HG02588 (cell line): Measurements from ENCODE around the gene ZIC5.

ENCODE experiments used
- ATAC-seq: cut with Tn5 transposase; IDR thresholded peaks from one replicate; pipeline ENCODE4 v1.9.1; 2021; ENCODE audit warnings: mild to moderate bottlenecking, moderate library complexity; ENCODE audit not compliant: unreplicated experiment

The ZIC5 gene

DNA sequence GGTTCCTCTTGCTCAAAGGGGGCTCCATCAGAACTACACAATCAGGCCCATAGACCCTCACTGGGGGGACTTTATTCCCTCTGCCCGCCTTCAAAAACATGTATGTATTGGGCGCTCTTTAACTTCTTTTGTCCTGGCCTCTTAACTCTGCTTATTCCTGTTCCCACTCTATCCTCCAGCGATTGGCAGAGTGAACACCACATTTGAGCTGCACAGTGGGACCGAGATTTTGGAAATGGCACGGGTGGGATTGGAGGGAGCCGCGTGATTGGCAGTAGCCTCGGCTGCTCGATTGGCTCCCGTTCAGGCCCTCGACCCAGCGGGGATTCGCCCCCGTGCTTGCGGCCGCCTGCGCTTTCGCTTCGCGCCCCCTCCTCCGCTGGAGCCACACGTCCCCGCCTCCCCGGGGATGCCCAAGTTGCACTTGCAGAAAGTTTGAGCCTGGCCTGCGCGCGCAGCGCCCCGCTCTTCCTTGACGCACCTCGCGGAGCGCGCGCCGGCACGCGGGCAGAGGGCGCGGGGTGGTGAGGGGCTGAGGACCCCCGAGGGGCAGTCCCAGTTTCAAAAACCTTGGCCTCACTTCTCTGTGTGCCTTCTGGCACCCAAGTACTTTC, at the start of gene ZIC5:
TSS of gene ZIC5 (minus strand) at position 192 of the 614 bp plus-strand sequence. CDS start at position 28, 164 bp downstream.
- no peak for ATAC-seq

DNA sequence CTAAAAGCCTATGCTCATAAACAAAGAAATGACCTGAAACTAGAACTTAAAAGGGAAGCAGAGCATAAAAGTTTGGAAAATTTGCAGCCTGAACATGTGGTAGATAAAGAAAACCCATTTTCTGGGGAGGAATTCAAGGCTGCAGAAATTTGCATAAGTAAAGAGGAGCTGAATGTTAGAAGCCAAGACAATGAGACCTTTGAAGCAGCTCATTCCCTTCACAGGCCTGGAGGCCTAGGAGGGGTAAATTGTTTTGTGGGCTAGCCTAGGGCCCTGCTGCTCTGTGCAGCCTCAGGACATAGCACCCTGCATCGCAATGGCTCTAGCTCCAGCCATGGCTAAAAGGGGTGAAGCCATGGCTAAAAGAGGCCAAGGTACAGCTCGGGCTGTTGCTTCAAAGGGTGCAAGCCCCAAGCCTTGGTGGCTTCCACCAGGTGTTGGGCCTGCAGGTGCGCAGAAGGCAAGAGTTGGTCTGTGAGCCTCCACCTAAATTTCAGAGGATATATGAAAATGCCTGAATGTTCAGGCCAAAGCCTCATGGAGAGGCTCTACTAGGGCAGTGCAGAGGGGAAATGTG, 48.3 kb upstream of the ZIC5 start:
- no peak for ATAC-seq

DNA sequence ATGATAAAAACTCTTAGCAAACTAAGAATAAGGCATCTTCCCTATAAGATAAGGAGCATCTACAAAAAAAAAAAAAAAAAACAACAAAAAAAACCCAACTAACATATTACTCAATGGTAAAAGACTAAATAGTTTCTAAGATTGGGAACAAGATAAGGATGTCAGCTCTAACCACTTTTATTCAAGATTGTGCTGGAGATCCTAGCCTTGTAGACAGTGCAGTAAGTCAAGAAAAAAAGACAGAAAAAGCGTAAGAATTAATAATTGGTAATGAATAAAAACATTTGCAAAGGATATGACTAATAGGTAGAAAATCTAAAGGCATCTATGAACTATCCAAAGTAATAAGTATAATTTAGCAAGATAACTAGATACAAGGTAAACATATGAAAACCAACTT, 43.1 kb upstream of the ZIC5 start:
- no peak for ATAC-seq

DNA sequence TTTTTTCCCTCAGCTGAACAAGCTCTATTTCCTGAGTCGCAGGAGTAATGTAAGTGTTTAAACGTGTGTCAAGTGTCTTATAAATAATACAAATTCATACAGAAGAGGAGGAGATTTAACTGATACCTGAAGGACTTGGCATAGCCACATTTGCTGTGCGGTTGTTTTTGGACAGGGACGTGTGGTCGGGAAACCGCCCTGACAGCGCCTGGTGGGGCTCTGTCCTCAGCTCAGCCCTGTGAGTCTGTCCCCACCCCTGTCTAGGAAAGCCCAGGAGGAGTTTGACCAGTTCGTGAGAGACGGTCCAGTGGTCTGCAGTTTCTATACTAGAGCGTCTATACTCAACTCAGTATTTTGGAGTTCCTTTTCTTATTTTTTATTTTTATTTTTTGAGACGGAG, 26.7 kb upstream of the ZIC5 start:
- ATAC-seq: no peak

DNA sequence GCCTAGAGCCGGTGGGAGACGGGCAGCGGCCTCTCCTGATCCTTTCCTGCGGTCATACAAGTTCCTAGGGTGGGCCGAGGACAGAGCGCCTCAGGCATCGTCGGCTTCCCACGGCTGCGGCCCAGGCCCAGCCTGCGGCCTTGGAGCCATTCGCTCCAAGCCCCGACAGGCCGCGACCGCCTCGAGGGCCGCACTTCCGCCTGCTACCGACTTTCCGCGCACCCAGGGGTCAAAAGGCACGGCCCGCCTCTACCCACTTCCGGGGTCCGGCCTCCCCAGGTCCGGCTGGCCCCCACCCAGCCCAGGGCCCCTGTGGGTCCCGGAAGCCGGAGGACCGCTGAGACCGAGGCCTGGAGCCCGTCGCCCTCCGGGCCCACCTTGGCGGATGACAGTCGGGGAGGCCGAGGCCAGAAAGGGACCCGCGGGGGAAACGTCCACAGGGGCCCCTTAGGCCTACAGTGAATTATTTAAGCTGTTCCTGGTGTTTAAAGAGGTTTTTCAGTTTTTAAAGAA, 26.2 kb upstream of the ZIC5 start:
- no peak for ATAC-seq

DNA sequence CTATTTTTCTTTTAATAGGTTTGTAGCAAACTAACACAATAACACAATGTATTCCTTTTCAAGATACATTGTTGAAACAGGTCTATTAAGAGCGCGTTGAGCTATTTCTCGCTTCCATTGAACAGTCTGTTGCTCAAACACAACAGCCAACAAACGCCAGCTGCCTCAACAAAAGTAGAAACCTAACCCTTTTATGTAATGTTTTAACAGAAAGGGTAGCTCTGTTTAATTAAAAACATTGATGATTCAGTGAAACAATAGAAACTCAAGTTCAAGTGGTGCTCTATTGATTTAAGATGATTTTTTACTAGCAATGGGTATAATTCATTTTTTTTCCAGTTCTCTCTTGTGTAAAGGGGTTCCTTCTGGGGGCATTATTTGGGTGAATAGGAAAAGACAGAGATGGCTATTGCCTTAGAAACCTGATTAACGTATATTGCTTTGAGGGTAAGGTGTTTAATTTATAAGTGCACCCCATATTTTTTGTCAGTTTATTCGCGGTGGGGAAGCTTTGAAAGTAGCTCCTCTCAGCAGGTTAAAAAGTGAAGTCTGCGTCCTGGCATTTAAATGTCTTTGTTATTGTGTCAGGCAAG, 24.9 kb upstream of the ZIC5 start:
- no peak for ATAC-seq

DNA sequence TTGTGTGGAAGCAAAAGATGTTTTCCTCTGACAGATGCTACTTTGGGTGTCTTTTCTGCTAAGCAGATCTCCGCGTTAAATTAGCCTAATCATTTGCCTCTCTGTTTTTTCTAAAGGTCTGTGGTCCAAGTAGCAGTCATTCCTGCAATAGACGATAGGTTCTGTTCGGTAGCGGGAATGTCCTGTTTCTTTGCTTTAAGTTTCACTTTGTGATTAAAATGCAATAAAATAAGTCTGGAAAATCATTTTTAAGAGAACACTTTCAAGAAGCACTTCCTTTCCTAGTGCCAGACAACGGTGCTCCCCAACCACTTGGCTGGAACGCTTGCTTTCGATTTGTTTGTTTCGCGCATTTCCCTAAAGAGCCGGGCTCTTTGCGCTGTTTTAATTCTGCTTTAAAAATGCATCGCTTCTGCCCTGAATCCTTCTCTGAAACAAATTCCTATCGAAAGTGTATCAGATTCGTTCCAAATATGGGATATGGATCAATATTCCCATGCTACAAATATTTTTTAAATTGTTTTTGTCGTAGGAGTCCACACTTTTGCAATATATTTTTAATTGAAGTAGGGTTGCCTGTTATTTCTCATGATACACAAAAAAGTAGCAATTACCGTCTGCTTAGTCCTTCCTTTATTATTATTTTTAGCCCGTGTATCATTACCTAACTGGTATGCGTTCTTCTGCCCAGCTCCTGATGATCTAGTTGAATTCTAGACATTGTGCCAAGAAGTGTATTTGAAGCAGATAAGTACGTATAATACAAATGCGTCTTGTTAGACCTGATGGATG, 24.2 kb upstream of the ZIC5 start:
- no peak for ATAC-seq

DNA sequence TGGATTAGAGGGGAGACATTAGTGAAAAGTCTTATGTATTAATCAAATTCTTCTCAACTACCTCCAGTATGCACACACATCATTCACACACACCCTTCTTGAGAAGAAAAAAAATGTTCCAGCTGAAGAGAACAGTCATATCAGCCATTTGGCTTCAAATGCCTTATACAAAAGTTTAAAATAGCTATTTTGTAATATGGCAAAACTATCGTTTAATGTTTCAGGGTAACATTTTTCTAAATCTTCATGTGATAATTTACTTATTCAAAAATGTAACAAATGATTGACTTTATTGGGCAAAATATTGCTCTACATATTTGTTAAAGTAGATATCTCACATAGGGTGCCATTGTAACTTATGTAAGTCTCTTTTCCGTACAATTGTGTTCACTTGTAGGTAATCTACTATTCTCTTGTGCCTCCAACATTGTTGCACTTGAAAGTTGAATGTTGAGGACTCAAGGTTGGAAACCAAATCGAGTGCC, 23.6 kb upstream of the ZIC5 start:
- no peak for ATAC-seq

DNA sequence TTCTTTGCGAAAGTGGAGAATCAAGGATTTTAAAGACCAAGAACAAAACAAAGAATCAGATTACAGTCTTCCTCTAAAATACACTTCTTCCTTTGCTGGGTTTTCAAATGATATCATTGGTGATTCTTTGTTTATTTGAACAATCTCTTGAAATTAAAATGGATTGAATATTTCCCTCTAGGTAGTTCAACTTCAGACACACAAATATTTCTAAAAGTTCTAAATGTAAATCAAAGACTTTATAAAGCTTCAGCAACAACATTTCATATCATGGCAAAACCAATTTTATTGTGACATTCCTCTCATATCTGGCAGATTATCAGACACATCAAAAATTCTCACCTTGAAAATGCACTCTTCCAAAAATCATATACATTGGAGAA, 23.1 kb upstream of the ZIC5 start:
- ATAC-seq: no peak

DNA sequence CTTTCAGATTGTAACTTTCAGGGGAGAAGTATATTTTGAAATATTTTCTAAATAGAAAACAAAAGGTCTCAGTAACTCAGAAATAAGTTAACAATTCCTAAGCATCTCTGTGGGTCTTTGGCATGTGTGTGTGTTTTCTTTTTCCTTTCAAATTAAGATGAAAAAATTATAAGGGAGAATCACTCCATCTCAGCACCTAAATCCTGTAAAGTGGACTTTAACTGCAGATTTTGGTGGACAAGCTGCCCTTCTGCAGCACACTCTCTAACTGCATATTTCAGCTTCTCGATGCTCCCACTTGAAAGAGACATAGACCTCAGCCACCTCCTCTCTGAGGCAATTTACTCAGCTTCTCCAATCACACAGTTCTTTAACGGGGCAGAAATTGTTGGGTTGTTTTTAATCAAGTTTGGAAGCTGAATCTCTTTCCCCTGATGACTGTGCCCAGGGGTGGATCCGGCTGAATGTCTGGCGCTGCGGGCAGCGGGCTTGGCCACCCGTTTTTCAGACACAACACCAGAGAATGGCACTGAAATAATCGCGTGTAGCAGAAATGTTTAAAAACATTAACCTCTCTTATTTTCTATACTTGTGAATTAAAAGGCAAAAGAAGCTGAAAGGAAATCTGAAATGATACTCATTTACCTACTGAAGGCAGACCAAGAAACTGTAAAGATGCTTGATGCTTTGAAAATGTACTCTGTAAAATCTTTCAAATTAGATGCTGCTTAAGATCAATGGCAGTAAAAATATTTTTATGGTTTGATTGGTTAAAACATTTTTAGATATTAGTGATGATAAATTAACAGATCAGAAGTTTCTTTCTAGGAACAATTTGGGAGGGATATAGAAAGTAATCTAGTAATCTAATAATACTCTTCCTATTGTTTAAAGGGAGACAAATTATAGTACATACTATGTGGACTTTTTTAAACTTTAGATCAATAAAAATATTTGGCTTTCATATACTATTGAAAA, 22.4 kb upstream of the ZIC5 start:
- ATAC-seq: no peak

DNA sequence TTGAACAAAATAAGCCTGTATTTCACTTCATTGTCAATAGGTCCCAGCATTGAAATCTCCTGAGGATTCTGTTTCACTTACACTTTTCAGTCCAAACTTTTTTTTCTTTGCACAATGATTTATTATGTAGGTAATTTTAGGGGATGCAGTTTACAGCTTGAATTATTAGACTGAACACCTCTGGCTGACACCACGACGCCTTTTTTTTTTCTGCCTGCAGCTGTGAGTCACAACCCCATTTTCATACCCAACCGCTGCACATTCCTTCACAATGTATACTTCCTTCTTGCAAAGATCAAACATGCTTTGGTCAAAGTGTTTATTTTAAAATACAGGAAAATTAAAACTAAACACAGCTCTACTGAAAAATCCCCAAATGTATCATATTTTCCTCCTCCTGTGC, 21.4 kb upstream of the ZIC5 start:
- no peak for ATAC-seq

DNA sequence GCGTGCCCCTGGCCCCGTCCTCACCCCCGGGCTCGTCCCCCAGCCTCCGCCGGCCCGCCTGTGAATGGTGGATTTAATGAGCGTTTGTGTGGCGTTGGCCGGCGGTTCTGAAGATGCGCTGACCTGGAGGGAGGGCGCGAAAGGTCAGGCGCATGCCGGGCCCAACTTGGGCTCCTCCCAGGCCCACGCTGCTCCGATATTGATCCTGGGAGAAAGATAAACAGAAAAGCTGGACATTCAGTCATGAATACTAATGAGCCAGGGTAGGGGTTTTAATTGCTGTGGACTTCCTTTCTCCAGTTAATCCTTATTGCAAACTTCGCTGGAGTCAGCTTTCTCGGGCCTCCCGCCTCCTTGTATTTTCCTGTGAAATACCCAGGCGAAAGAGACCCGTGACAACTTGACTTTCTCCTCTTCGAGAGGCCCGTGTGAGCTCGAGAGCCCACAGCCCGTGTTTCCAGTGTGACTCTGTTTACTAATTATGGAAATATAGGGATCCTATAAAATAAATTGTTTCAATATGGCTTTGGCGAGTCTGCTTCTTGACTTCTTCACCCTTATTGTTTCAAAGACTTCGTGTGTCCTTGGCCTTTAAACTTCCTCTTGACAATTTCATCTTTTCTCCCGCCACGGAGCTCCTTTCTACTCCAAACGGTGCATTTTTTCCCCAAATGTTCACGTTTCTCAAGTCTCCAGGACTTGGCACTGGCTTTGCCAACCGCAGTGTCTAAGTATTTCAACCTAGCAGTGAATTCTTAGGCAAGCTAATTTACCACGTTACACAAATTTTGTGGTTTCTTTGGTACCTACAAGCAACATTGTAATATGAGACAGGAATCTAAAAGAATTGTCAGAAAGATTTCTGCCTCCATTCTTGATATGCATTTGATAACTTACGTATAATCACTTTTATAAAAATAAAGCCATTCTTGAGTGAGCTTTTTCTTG, 20.5 kb upstream of the ZIC5 start:
- ATAC-seq: no peak

DNA sequence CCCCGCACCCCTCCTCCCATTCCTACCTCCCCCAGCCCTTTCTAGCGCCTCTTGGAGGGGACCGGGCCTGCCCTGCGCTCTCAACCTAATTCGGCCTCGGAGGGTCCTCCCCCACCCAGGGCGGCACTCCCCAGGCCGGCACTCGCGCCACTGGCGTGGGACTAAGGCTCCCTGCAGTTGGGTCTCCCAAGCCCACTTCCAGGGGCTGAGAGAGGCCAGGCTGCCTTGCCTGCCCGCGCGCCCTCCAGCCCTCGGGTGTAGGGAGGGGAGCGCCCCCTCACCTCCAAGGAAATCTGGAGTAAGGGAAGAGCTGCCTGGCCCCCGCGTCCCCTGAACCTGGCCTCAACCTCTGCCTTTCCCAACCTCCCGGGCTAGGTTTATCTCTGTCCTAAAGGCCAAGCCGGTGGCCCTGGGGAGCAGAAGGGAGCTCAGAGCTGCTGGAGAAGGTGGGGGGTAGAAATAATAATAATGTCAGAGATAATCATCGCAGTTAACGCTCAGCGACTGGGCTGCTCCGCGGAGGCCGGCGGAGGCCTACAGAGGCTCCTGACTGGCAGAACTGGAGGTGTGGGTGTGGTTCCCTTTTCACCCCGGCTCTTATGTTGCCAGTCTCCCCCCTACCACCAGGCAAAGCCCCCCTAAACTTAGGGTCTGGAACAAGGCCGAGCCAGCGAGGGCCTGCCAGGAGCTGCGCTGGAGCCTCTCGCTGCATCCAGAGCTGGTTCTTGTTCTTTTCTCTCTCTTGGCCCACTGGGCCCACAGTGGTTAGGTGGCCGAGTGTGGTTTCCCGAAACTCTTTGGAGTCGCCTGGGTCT, 19.7 kb upstream of the ZIC5 start:
- no peak for ATAC-seq

DNA sequence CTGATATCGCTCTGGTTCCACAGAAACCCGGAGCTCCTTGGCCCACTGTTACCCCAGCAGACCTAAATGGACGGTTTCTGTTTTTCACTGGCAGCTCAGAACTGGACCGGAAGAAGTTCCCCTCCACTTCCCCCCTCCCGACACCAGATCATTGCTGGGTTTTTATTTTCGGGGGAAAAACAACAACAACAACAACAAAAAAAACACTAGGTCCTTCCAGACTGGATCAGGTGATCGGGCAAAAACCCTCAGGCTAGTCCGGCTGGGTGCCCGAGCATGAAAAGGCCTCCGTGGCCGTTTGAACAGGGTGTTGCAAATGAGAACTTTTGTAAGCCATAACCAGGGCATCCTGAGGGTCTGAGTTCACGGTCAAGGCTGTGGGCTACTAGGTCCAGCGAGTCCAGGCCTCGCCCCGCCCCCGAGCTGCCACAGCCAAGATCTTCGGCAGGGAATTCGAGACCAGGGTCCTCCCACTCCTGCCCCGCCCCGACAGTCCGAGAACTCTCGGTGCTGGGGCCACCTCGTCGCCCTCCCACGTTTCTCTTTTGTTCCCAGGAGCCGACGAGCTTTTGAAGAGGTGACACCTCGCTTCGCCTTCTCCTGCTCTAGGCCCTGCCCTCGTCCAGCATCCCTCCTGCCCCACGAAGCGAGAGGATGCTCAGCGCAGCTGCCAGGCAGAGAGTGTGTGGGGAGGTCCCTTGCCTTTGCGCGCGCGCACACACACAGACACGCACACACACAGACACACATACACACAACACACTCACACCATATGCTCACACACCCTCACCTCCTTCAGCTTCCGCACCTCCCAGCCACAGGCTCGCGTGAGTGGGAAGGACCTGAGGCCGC, 18.8 kb upstream of the ZIC5 start:
- ATAC-seq: no peak

DNA sequence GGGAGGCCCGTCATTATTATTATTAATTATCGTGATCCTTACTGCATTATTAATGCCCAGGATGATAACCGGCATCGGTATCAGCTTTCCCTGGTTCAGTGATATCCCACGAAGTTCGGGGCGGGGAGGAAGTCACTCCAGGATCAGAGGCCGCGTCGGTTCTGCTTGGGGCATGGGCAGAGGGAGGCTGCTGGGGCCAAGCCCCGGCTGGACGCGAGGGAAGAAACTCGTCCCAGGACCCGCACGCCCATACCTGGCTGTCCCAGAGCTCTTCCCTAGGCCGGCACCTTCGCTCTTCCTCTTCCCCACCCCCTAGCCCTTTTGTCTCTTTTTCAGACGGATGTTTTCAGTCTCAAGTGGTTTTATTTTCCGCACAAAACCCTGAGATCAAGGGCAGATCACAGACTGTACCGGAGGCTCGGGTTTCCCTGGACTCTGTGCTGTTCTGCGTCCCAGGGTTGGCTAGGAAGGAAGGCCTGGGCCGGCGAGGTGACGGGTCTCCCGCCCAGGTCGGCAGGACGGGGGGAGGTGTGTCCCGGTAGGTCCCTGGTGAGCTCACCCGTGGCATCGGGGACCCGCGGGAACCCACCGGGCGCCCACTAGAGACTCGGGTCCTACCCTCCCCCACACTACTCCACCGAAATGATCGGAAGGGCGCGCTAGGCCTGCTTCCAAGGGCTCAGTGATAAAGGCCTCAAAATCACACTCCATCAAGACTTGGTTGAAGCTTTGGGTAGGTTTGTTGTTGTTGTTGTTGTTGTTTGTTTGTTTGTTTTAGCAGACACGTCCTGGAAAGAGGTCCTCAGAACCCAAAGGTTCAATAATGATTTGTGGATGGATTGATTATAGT, 17.9 kb upstream of the ZIC5 start:
- ATAC-seq: no peak

DNA sequence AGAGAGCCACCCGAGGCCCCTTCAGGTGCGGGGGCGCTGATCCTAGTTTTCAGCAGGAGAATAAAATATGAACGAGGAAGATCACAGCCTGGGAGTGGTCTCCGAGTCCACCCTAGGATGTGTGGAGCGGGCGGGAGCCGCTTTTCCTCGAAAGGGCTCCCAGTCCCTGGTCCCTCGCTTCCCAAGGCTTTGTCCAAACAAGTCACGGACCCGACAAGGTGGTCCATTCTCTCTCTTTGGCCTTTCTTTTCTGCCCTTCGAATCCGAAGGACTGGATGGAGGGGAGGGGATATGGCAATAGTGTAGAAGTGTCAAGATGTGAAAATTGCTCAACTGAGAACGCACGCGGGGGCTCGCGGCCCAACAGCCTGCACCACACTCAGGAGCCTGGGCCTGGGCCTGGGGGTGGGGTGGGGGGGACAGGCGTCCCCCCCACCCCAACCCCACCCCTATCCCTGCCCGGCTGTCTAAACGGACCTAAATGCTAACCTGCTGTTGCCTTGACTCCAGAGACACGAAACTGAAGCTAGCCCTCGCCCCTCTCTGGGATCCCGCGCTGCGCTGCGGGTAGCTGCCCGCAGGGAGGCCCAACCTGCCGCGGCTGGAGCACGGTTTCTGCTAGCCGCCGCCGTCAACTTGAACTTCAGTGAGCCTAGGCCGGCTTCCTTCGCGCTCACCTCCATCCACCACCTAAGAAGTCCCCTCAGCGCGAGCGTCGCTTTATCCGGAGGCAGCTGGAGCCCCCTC, 17.1 kb upstream of the ZIC5 start:
- no peak for ATAC-seq
